Transverse colon (tissue), 4 donors: ENCODE results near the gene CD3E. TPM values are rescaled to one million over a fixed set of nuclear protein-coding genes. Genes with fewer than 3 reads are reported as not detected.

Experiments used
- DNase-seq: peaks from one replicate; pipeline ENCODE4 v3.0.0-alpha.2; 2019
- H3K27ac ChIP-seq, 4 donors: fragments of 200-600 bp; sonication (generic); 2 replicates each; pipeline ENCODE4 v1.5.1; 2016 to 2018; ENCODE audit warnings: inconsistent platforms in 4 of 4
- H3K27me3 ChIP-seq: fragments of 200-600 bp; sonication (generic); 2 replicates; pipeline ENCODE4 v1.5.1; 2017; ENCODE audit warnings: inconsistent platforms
- H3K36me3 ChIP-seq, 4 donors: fragments of 200-600 bp; sonication (generic); 2 replicates each; pipeline ENCODE4 v1.5.1; 2017 to 2019; ENCODE audit warnings: inconsistent platforms in 4 of 4
- H3K4me1 ChIP-seq, 4 donors: fragments of 200-600 bp; sonication (generic); 2 replicates each; pipeline ENCODE4 v1.5.1; 2017 to 2020; ENCODE audit warnings: inconsistent platforms in 4 of 4
- H3K4me3 ChIP-seq, 4 donors: fragments of 200-600 bp; sonication (generic); 1 replicate in 1 of 4; 2 replicates in 3 of 4; pipeline versions ENCODE4 v1.5.1 to v1.6.1; 2017 to 2019; ENCODE audit warnings: inconsistent platforms in 4 of 4
- H3K9me3 ChIP-seq, 2 donors: fragments of 200-600 bp; sonication (generic); 2 replicates each; pipeline ENCODE4 v1.5.1; 2017 to 2019; ENCODE audit warnings: inconsistent platforms in 2 of 2
- CTCF ChIP-seq, 5 experiments: fragments of 200-600 bp in 3 of 5; fragments of 450-650 bp in 2 of 5; sonication (generic) in 3 of 5; IDR thresholded peaks; 1 replicate in 2 of 5; 2 replicates in 3 of 5; pipeline ENCODE4 v1.5.1; 2016 to 2017; ENCODE audit warnings: antibody characterized with exemption in 5 of 5, inconsistent platforms in 3 of 5, mild to moderate bottlenecking in 2 of 5, moderate library complexity in 1 of 5
- EP300 ChIP-seq: sonication (generic); formaldehyde crosslinking; IDR thresholded peaks from one replicate; pipeline ENCODE4 v1.6.1; 2017; ENCODE audit warnings: antibody characterized with exemption, low read depth
- POLR2A ChIP-seq: fragments of 450-650 bp; IDR thresholded peaks from one replicate; pipeline ENCODE4 v1.6.1; 2016; ENCODE audit warnings: antibody characterized with exemption, mild to moderate bottlenecking, moderate library complexity
- POLR2AphosphoS5 ChIP-seq, 3 donors: sonication (generic); formaldehyde crosslinking; IDR thresholded peaks; one replicate each; pipeline ENCODE4 v1.6.1; 2016; ENCODE audit warnings: antibody characterized with exemption in 3 of 3
- whole genome bisulfite sequencing, 2 donors: methylation state at CpG; one replicate each; pipeline ENCODE4 v1.1.5; 2018; ENCODE audit warnings: low coverage in 1 of 2; 5-methylcytosine and 5-hydroxymethylcytosine counted together
- in situ Hi-C, 4 donors: fragments of 200-750 bp; cut with MboI; loops; one replicate each; pipeline versions ENCODE4 v1.15.0 to v1.15.1; 2017; ENCODE audit warnings: low sequenced_read_pairs in 3 of 4, low pct_ligation_motif_present in 1 of 4, low pct_unique_long_range_greater_than_20kb in 1 of 4
- intact Hi-C: fragments of 100-400 bp; cut with DNase I; formaldehyde crosslinking; loops from one replicate; pipeline ENCODE4 v1.15.1; 2023; ENCODE audit warnings: low total_unique reads
- total RNA-seq, 4 donors: library from RNA; depleted of rRNA; stranded (reverse); fragments of >200 nt; gene quantifications; one replicate each; pipeline ENCODE4 v1.1.0, GENCODE V29; 2016

The CD3E gene
- total RNA-seq, 4 donors from 2014 or later = 0.80 to 7.1 (median 5.3) TPM

- H3K9me3 ChIP-seq = no peaks in the 10 kb centered on the region
- H3K27me3 ChIP-seq = peaks cover 11% of the 10 kb centered on the region
- no peak overlapping the region for H3K4me3 ChIP-seq
- no peak for DNase-seq
- H3K4me1 ChIP-seq = peaks cover 0 to 22% (median 11%) of the 10 kb centered on the region in 4 donors
- in situ Hi-C loops = no loop called here
- TF ChIP-seq EP300 = no peak
- TF ChIP-seq CTCF (IDR thresholded peaks at IDR 0.05) = no peak
- TF ChIP-seq POLR2AphosphoS5 (IDR thresholded peaks at IDR 0.05) = no peak
- no peak for TF ChIP-seq POLR2A
- intact Hi-C loops = no loop called here
- no peaks in the 10 kb centered on the region for H3K36me3 ChIP-seq
- WGBS, 2 donors = 89% methylated on average over 4 of the region's 4 CpGs; no CpG with 5 or more reads in 1 of the 2 donors
- no peak overlapping the region for H3K27ac ChIP-seq
Measured at GRCh38 chr11:118267486-118267885, 37.0 kb upstream of the CD3E start.

- in situ Hi-C loops = no loop called here
- peaks cover 5% of the 10 kb centered on the region for H3K27me3 ChIP-seq
- no peaks in the 10 kb centered on the region for H3K9me3 ChIP-seq
- no peaks in the 10 kb centered on the region for H3K36me3 ChIP-seq
- H3K27ac ChIP-seq = peak overlapping the region in 2 of 4 donors; percentile 16 to 47
- intact Hi-C loops = no loop called here
- H3K4me1 ChIP-seq = peaks cover 0 to 24% (median 6%) of the 10 kb centered on the region in 4 donors
- 43 to 46% methylated on average over 1 to 2 of the region's 2 CpGs for WGBS, 2 donors
- no peak for DNase-seq
- H3K4me3 ChIP-seq = no peak overlapping the region
- no peak for TF ChIP-seq CTCF (IDR thresholded peaks at IDR 0.05)
- no peak for TF ChIP-seq POLR2AphosphoS5 (IDR thresholded peaks at IDR 0.05)
- TF ChIP-seq POLR2A = no peak
- TF ChIP-seq EP300 = no peak
Measured at GRCh38 chr11:118272001-118272400, 32.5 kb upstream of the CD3E start.

- TF ChIP-seq POLR2A (no peak), POLR2AphosphoS5 (IDR thresholded peaks at IDR 0.05) (no peak), CTCF (IDR thresholded peaks at IDR 0.05) (no peak), EP300 (no peak)
- DNase-seq = no peak
- 60% methylated on average over 2 of the region's 2 CpGs; no CpG with 5 or more reads in 1 of the 2 donors for WGBS, 2 donors
- intact Hi-C loops = no loop called here
- Histone ChIP-seq H3K4me1 (peaks cover 0 to 24% (median 6%) of the 10 kb centered on the region in 4 donors), H3K9me3 (no peaks in the 10 kb centered on the region), H3K27ac (peak overlapping the region; percentile 13 to 61 (median 42)), H3K4me3 (no peak overlapping the region), H3K27me3 (peaks cover 5% of the 10 kb centered on the region), H3K36me3 (no peaks in the 10 kb centered on the region)
- in situ Hi-C loops = no loop called here
Measured at GRCh38 chr11:118274186-118274585, 30.3 kb upstream of the CD3E start.

GRCh38 chr11:118275176-118275575 is 29.4 kb upstream of the CD3E start:
- Histone ChIP-seq H3K27me3 (peaks cover 5% of the 10 kb centered on the region), H3K27ac (peak overlapping the region; percentile 13 to 61 (median 31)), H3K9me3 (no peaks in the 10 kb centered on the region), H3K36me3 (no peaks in the 10 kb centered on the region), H3K4me3 (no peak overlapping the region), H3K4me1 (peaks cover 0 to 24% (median 6%) of the 10 kb centered on the region in 4 donors)
- TF ChIP-seq POLR2AphosphoS5 (IDR thresholded peaks at IDR 0.05) = no peak
- TF ChIP-seq CTCF (IDR thresholded peaks at IDR 0.05) = no peak
- TF ChIP-seq EP300 = no peak
- TF ChIP-seq POLR2A = no peak
- in situ Hi-C loops = loop anchor here in 1 of 4 donors (25.0 kb wide), 1 partner anchor 88 kb away; the partner anchor contains the start of gene SCN2B
- DNase-seq = no peak
- 65 to 73% methylated on average over 4 of the region's 4 CpGs for WGBS, 2 donors
- intact Hi-C loops = no loop called here
